Breast epithelium (tissue), 3 donors: ENCODE data around the gene NUDT14.

ENCODE experiments used
- POLR2A ChIP-seq: fragments of 450-650 bp; IDR thresholded peaks from one replicate; pipeline ENCODE4 v1.6.1; 2016; ENCODE audit warnings: antibody characterized with exemption, mild to moderate bottlenecking, moderate library complexity
- TF ChIP-seq, protein P1 (sequence below), 3 donors: fragments of 450-650 bp; IDR thresholded peaks; one replicate each; pipeline ENCODE4 v1.5.1; 2016 to 2017; ENCODE audit warnings: antibody characterized with exemption in 3 of 3, mild to moderate bottlenecking in 3 of 3, moderate library complexity in 3 of 3

DNA sequence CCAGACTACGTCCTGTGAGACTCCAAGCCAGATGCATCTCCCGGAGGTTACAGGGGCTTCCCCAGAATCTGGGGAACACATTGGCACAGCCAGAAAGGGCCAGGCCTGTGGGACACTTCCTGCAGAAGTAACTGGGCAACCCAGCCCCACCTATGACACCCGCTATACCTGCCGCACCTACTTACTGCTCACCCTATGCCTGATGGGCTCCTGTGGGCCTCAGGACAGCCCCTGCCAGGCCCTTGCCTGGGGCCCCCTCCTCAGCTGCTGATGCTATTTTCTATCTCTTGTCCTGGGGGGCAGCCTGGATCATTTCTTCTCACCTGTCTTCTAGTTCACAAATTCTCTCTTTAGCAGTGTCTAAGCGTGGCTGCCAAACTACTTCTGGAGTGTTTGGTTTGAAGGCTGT lies 41.3 kb downstream of the NUDT14 start:
- TF ChIP-seq, protein P1, sequence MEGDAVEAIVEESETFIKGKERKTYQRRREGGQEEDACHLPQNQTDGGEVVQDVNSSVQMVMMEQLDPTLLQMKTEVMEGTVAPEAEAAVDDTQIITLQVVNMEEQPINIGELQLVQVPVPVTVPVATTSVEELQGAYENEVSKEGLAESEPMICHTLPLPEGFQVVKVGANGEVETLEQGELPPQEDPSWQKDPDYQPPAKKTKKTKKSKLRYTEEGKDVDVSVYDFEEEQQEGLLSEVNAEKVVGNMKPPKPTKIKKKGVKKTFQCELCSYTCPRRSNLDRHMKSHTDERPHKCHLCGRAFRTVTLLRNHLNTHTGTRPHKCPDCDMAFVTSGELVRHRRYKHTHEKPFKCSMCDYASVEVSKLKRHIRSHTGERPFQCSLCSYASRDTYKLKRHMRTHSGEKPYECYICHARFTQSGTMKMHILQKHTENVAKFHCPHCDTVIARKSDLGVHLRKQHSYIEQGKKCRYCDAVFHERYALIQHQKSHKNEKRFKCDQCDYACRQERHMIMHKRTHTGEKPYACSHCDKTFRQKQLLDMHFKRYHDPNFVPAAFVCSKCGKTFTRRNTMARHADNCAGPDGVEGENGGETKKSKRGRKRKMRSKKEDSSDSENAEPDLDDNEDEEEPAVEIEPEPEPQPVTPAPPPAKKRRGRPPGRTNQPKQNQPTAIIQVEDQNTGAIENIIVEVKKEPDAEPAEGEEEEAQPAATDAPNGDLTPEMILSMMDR (IDR thresholded peaks at IDR 0.05) = no peak
- TF ChIP-seq POLR2A = no peak
